IMR-90 (cell line): ENCODE data around the gene FN3KRP. TPM values are rescaled to one million over a fixed set of nuclear protein-coding genes. Genes with fewer than 3 reads are reported as not detected.

Experiments used
- ATAC-seq: fragments of 200-7000 bp; cut with Tn5 transposase; 2 replicates; pipeline ENCODE4 v1.9.1; 2020; ENCODE audit warnings: low read depth, mild to moderate bottlenecking, moderate library complexity
- BruUV-seq: library from RNA; stranded (reverse); fragments of 400-500 nt; replicated peaks from 2 replicates; lab custom pipeline; 2021; lab: Mats Ljungman, UMichigan
- CTCF ChIA-PET: fragments of 300-600 bp; formaldehyde crosslinking; extraction: SDS; loops from one replicate; lab custom pipeline; 2021; ENCODE audit warnings: antibody characterized with exemption; lab: Yijun Ruan, JAX
- POLR2A ChIA-PET: fragments of 300-600 bp; sonication (Branson Sonifier 250); formaldehyde crosslinking; loops from one replicate; lab custom pipeline; 2022; ENCODE audit warnings: antibody characterized with exemption; ENCODE audit not compliant: unreplicated experiment; lab: Charles Lee
- DNase-seq: peaks from one replicate; pipeline ENCODE4 v3.0.0; 2013
- H2AFZ ChIP-seq: replicated peaks from 2 replicates; pipeline ENCODE3; 2013; ENCODE audit warnings: low read length, mild to moderate bottlenecking; ENCODE audit not compliant: poor library complexity
- H2AK5ac ChIP-seq: 2 replicates; pipeline ENCODE4 v1.6.1; 2013; ENCODE audit warnings: low read depth, low read length, inconsistent platforms
- H2AK9ac ChIP-seq: replicated peaks from 2 replicates; pipeline ENCODE3; 2013; ENCODE audit warnings: mild to moderate bottlenecking, low read depth, low read length, moderate library complexity; ENCODE audit not compliant: poor library complexity
- H2BK120ac ChIP-seq: 2 replicates; pipeline ENCODE4 v1.6.1; 2013; ENCODE audit warnings: low read depth, low read length, inconsistent platforms
- H2BK15ac ChIP-seq: 3 replicates; pipeline ENCODE4 v1.6.1; 2013; ENCODE audit warnings: low read depth, low read length, inconsistent platforms
- H2BK20ac ChIP-seq: 2 replicates; pipeline ENCODE4 v1.6.1; 2013; ENCODE audit warnings: low read depth, mild to moderate bottlenecking, inconsistent platforms, low read length, moderate library complexity
- H2BK5ac ChIP-seq: 2 replicates; pipeline ENCODE4 v1.6.1; 2013; ENCODE audit warnings: mild to moderate bottlenecking, low read depth, low read length, inconsistent platforms; ENCODE audit not compliant: poor library complexity, severe bottlenecking
- H3K14ac ChIP-seq: replicated peaks from 2 replicates; pipeline ENCODE4 v1.6.1; 2013; ENCODE audit warnings: low read depth, low read length, inconsistent platforms
- H3K18ac ChIP-seq: 2 replicates; pipeline ENCODE4 v1.6.1; 2013; ENCODE audit warnings: low read depth, low read length, control low read depth
- H3K23ac ChIP-seq: 2 replicates; pipeline ENCODE4 v1.6.1; 2013; ENCODE audit warnings: low read depth, low read length, inconsistent platforms
- H3K27ac ChIP-seq: 2 replicates; pipeline ENCODE4 v1.5.1; 2013; ENCODE audit warnings: mild to moderate bottlenecking, control low read depth, low read length; ENCODE audit not compliant: insufficient read depth
- H3K27me3 ChIP-seq: 2 replicates; pipeline ENCODE4 v1.6.1; 2013; ENCODE audit warnings: low read length; ENCODE audit not compliant: control insufficient read depth, insufficient read depth
- H3K36me3 ChIP-seq: 2 replicates; pipeline ENCODE4 v1.6.1; 2013; ENCODE audit warnings: low read length, mixed read lengths; ENCODE audit not compliant: control insufficient read depth, insufficient read depth
- H3K4ac ChIP-seq: 2 replicates; pipeline ENCODE4 v1.6.1; 2013; ENCODE audit warnings: low read depth, low read length, inconsistent platforms
- H3K4me1 ChIP-seq: 2 replicates; pipeline ENCODE4 v1.6.1; 2013; ENCODE audit warnings: low read length, mixed read lengths; ENCODE audit not compliant: control insufficient read depth, insufficient read depth
- H3K4me2 ChIP-seq: 2 replicates; pipeline ENCODE4 v1.6.1; 2013; ENCODE audit warnings: low read depth, mild to moderate bottlenecking, control low read depth, low read length, moderate library complexity
- H3K4me3 ChIP-seq: 2 replicates; pipeline ENCODE4 v1.5.1; 2013; ENCODE audit warnings: low read depth, mild to moderate bottlenecking, control low read depth, low read length, moderate library complexity; ENCODE audit not compliant: insufficient read depth
- H3K56ac ChIP-seq: 2 replicates; pipeline ENCODE4 v1.6.1; 2013; ENCODE audit warnings: low read length, inconsistent platforms; ENCODE audit not compliant: insufficient read depth; ENCODE audit errors: extremely low read depth
- H3K79me1 ChIP-seq, 2 experiments: 2 replicates each; pipeline ENCODE4 v1.6.1; 2013; ENCODE audit warnings: low read length in 2 of 2, inconsistent platforms in 1 of 2, low read depth in 1 of 2
- H3K9ac ChIP-seq: 2 replicates; pipeline ENCODE4 v1.6.1; 2013; ENCODE audit warnings: low read depth, low read length, control low read depth
- H3K9me1 ChIP-seq: 2 replicates; pipeline ENCODE4 v1.6.1; 2013; ENCODE audit warnings: low read length, inconsistent platforms; ENCODE audit not compliant: insufficient read depth
- H3K9me3 ChIP-seq: 2 replicates; pipeline ENCODE4 v1.6.1; 2013; ENCODE audit warnings: low read length; ENCODE audit not compliant: control insufficient read depth, insufficient read depth
- H4K20me1 ChIP-seq: 2 replicates; pipeline ENCODE4 v1.6.1; 2013; ENCODE audit warnings: low read length, inconsistent platforms; ENCODE audit not compliant: insufficient read depth
- H4K5ac ChIP-seq: 2 replicates; pipeline ENCODE4 v1.6.1; 2013; ENCODE audit warnings: mild to moderate bottlenecking, low read depth, low read length, control low read depth
- H4K8ac ChIP-seq, 2 experiments: 2 replicates each; pipeline ENCODE4 v1.6.1; 2013; ENCODE audit warnings: low read depth in 2 of 2, low read length in 2 of 2, control low read depth in 1 of 2, inconsistent platforms in 1 of 2
- H4K91ac ChIP-seq: 2 replicates; pipeline ENCODE4 v1.6.1; 2013; ENCODE audit warnings: low read depth, low read length, inconsistent platforms; ENCODE audit not compliant: insufficient read depth
- BHLHE40 ChIP-seq: fragments of 150-350 bp; IDR thresholded peaks from 2 replicates; pipeline ENCODE4 v1.6.1; 2016; ENCODE audit warnings: mild to moderate bottlenecking, low read depth, low read length
- CEBPB ChIP-seq: IDR thresholded peaks from 2 replicates; pipeline ENCODE4 v1.6.1; 2012; ENCODE audit warnings: low read depth, low read length, improper control_type of control experiment
- CHD1 ChIP-seq: IDR thresholded peaks from 2 replicates; pipeline ENCODE4 v1.6.1; 2012; ENCODE audit warnings: low read depth, low read length, improper control_type of control experiment
- FOS ChIP-seq: fragments of 150-350 bp; IDR thresholded peaks from 2 replicates; pipeline ENCODE4 v1.6.1; 2016; ENCODE audit warnings: low read depth, low read length
- MAFK ChIP-seq: IDR thresholded peaks from 2 replicates; pipeline ENCODE4 v1.6.1; 2012; ENCODE audit warnings: low read depth, low read length, improper control_type of control experiment
- MAZ ChIP-seq: IDR thresholded peaks from 2 replicates; pipeline ENCODE4 v1.6.1; 2012; ENCODE audit warnings: low read depth, mild to moderate bottlenecking, low read length, improper control_type of control experiment, moderate library complexity, borderline replicate concordance
- MXI1 ChIP-seq: IDR thresholded peaks from 2 replicates; pipeline ENCODE4 v1.6.1; 2012; ENCODE audit warnings: low read depth, mild to moderate bottlenecking, low read length, moderate library complexity, borderline replicate concordance
- NFE2L2 ChIP-seq: fragments of 150-350 bp; IDR thresholded peaks from 2 replicates; pipeline ENCODE4 v1.6.1; 2016; ENCODE audit warnings: low read depth, mild to moderate bottlenecking, low read length
- POLR2A ChIP-seq: IDR thresholded peaks from 2 replicates; pipeline ENCODE4 v1.6.1; 2012; ENCODE audit warnings: mild to moderate bottlenecking, low read depth, low read length
- RAD21 ChIP-seq: IDR thresholded peaks from 2 replicates; pipeline ENCODE4 v1.6.1; 2012; ENCODE audit warnings: low read length, improper control_type of control experiment
- RCOR1 ChIP-seq: IDR thresholded peaks from 2 replicates; pipeline ENCODE4 v1.6.1; 2012; ENCODE audit warnings: mild to moderate bottlenecking, low read length, improper control_type of control experiment; ENCODE audit not compliant: insufficient replicate concordance
- RFX5 ChIP-seq: IDR thresholded peaks from 2 replicates; pipeline ENCODE4 v1.8.0; 2012; ENCODE audit warnings: low read depth, mild to moderate bottlenecking, low read length, moderate library complexity
- SMC3 ChIP-seq: fragments of 150-350 bp; IDR thresholded peaks from 2 replicates; pipeline ENCODE4 v1.6.1; 2016; ENCODE audit warnings: low read depth, mild to moderate bottlenecking, antibody characterized with exemption, low read length, moderate library complexity
- WGBS, 2 experiments: methylation state at CpG; one replicate each; pipeline versions ENCODE4 v1.1.5 to v1.1.7; 2013; ENCODE audit warnings: missing lambda C conversion rate in 2 of 2; ENCODE audit not compliant: insufficient read length in 1 of 2; ENCODE audit errors: extremely low coverage in 2 of 2; 5-methylcytosine and 5-hydroxymethylcytosine counted together
- dilution Hi-C: fragments of 300-500 bp; cut with HindIII; formaldehyde crosslinking; loops from one replicate; pipeline ENCODE4 v1.14.3; 2018; ENCODE audit warnings: low sequenced_read_pairs; ENCODE audit not compliant: unreplicated experiment
- in situ Hi-C: fragments of 300-500 bp; cut with MboI; formaldehyde crosslinking; loops from 3 replicates; pipeline ENCODE4 v1.14.3; 2019; ENCODE audit warnings: low sequenced_read_pairs, inconsistent platforms, mixed read lengths
- intact Hi-C: fragments of 100-400 bp; cut with micrococcal nuclease; formaldehyde crosslinking; loops from 2 replicates; pipeline ENCODE4 v1.10.0; 2022
- polyA plus RNA-seq, 3 experiments: library from polyadenylated mRNA; depleted of rRNA; stranded (reverse); fragments of >200 nt; gene quantifications; 2 replicates each; pipeline ENCODE4 v1.2.3, GENCODE V29; 2012; ENCODE audit warnings: low replicate concordance in 1 of 3
- total RNA-seq: library from RNA; depleted of rRNA; stranded (reverse); fragments of >200 nt; gene quantifications from 2 replicates; pipeline ENCODE4 v1.2.3, GENCODE V29; 2012
- TF ChIP-seq, protein P1 (sequence below): conservative IDR thresholded peaks from 2 replicates; pipeline ENCODE4 v1.5.1; 2012; ENCODE audit warnings: mild to moderate bottlenecking, low read depth, low read length, improper control_type of control experiment
- TF ChIP-seq, protein P2 (sequence below): fragments of 150-350 bp; IDR thresholded peaks from 2 replicates; pipeline ENCODE4 v1.6.1; 2016; ENCODE audit warnings: low read depth, mild to moderate bottlenecking, low read length, moderate library complexity, borderline replicate concordance
- TF ChIP-seq, protein P3 (sequence below): fragments of 150-350 bp; IDR thresholded peaks from 2 replicates; pipeline ENCODE4 v1.6.1; 2017; ENCODE audit warnings: mild to moderate bottlenecking, antibody characterized with exemption, low read length, low read depth

The FN3KRP gene
- total and polyA plus RNA-seq, 2 of the 4 experiments (the other 2 are of a cell fraction) = 18.6 to 20.3 TPM

DNA sequence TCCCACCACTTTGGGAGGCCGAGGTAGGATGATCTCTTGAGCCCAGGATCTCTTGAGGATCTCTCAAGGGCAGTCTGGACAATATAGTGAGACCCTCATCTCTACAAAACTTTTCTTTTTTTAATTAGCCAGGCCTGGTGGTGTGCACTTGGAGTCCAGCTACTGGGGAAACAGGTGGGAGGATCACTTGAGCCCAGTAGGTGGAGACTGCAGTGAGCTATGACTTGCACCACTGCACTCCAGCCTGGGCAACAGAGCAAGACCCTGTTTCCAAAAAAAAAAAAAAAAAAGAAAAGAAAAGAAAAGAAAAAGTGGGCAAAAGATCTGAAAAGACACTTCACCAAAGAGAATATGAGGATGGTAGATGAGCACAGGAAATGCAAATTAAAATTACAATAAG lies 33.0 kb upstream of the FN3KRP start:
- H3K23ac ChIP-seq = no peak overlapping the region
- no peak for ATAC-seq
- no peaks in the 10 kb centered on the region for H3K27me3 ChIP-seq
- no peak overlapping the region for H2BK5ac ChIP-seq
- H2BK120ac ChIP-seq = no peak overlapping the region
- no peak overlapping the region for H3K4ac ChIP-seq
- H3K9me1 ChIP-seq = no peaks in the 10 kb centered on the region
- no peak overlapping the region for H4K8ac ChIP-seq
- no peak overlapping the region for H2AFZ ChIP-seq
- CTCF ChIA-PET = no interaction called here
- H4K5ac ChIP-seq = no peak overlapping the region
- intact Hi-C loops (no loop called here), in situ Hi-C loops (no loop called here), dilution Hi-C loops (no loop called here)
- BruUV-seq = no TSS peak
- no CpG with 5 or more reads among the region's 1 CpG for WGBS, 2 experiments
- no peak overlapping the region for H2BK15ac ChIP-seq
- H3K9ac ChIP-seq = no peak overlapping the region
- no peak overlapping the region for H3K56ac ChIP-seq
- H3K9me3 ChIP-seq = peaks cover 5% of the 10 kb centered on the region
- no peak overlapping the region for H2AK5ac ChIP-seq
- POLR2A ChIA-PET = no interaction called here
- H2BK20ac ChIP-seq = no peak overlapping the region
- H3K79me1 ChIP-seq = no peaks in the 10 kb centered on the region
- no peak overlapping the region for H3K14ac ChIP-seq
- no peak overlapping the region for H3K4me2 ChIP-seq
- no peaks in the 10 kb centered on the region for H3K36me3 ChIP-seq
- no peaks in the 10 kb centered on the region for H4K20me1 ChIP-seq
- no peak overlapping the region for H3K18ac ChIP-seq
- no peak overlapping the region for H4K91ac ChIP-seq
- TF ChIP-seq CEBPB = no peak
- no peak for TF ChIP-seq NFE2L2
- no peak for TF ChIP-seq BHLHE40
- TF ChIP-seq FOS = no peak
- no peak for TF ChIP-seq SMC3
- TF ChIP-seq POLR2A = no peak
- TF ChIP-seq RFX5 = no peak
- TF ChIP-seq, protein P1, sequence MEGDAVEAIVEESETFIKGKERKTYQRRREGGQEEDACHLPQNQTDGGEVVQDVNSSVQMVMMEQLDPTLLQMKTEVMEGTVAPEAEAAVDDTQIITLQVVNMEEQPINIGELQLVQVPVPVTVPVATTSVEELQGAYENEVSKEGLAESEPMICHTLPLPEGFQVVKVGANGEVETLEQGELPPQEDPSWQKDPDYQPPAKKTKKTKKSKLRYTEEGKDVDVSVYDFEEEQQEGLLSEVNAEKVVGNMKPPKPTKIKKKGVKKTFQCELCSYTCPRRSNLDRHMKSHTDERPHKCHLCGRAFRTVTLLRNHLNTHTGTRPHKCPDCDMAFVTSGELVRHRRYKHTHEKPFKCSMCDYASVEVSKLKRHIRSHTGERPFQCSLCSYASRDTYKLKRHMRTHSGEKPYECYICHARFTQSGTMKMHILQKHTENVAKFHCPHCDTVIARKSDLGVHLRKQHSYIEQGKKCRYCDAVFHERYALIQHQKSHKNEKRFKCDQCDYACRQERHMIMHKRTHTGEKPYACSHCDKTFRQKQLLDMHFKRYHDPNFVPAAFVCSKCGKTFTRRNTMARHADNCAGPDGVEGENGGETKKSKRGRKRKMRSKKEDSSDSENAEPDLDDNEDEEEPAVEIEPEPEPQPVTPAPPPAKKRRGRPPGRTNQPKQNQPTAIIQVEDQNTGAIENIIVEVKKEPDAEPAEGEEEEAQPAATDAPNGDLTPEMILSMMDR = no peak
- TF ChIP-seq MXI1 = no peak
- TF ChIP-seq, protein P2, sequence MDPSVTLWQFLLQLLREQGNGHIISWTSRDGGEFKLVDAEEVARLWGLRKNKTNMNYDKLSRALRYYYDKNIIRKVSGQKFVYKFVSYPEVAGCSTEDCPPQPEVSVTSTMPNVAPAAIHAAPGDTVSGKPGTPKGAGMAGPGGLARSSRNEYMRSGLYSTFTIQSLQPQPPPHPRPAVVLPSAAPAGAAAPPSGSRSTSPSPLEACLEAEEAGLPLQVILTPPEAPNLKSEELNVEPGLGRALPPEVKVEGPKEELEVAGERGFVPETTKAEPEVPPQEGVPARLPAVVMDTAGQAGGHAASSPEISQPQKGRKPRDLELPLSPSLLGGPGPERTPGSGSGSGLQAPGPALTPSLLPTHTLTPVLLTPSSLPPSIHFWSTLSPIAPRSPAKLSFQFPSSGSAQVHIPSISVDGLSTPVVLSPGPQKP = no peak
- TF ChIP-seq RCOR1 = no peak
- TF ChIP-seq, protein P3, sequence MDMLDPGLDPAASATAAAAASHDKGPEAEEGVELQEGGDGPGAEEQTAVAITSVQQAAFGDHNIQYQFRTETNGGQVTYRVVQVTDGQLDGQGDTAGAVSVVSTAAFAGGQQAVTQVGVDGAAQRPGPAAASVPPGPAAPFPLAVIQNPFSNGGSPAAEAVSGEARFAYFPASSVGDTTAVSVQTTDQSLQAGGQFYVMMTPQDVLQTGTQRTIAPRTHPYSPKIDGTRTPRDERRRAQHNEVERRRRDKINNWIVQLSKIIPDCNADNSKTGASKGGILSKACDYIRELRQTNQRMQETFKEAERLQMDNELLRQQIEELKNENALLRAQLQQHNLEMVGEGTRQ = no peak
- no peak for TF ChIP-seq MAFK
- no peak for TF ChIP-seq RAD21
- TF ChIP-seq CHD1 = no peak
- no peak for TF ChIP-seq MAZ
- H3K4me1 ChIP-seq = no peaks in the 10 kb centered on the region
- H3K4me3 ChIP-seq = no peak overlapping the region
- DNase-seq = no peak
- no peak overlapping the region for H3K27ac ChIP-seq
- H2AK9ac ChIP-seq = no peak overlapping the region
